Stimulated activated naive CD8-positive, alpha-beta T cell treated with anti-CD3 and anti-CD28 coated beads, Interleukin-15, Interleukin-2, amounts not matched to agents 100 ng/mL and 50 ng/mL, for 24 hours (primary cell): ENCODE measurements around the gene DRC3.
"Not testable (repeated sequence)": the region's sequence is repeated elsewhere in the genome, so short reads cannot be mapped to it uniquely, and the experiment has no call there.

Experiments
- H3K27ac Mint-ChIP-seq: one replicate; pipeline ENCODE4 v1.8.0; 2021; ENCODE audit warnings: mild to moderate bottlenecking, mixed read lengths
- H3K27me3 Mint-ChIP-seq: one replicate; pipeline ENCODE4 v1.8.0; 2021; ENCODE audit warnings: mixed read lengths
- H3K36me3 Mint-ChIP-seq: one replicate; pipeline ENCODE4 v1.8.0; 2021; ENCODE audit warnings: low read depth, mixed read lengths
- H3K4me1 Mint-ChIP-seq: one replicate; pipeline ENCODE4 v1.8.0; 2021; ENCODE audit warnings: low read depth, mixed read lengths
- H3K4me3 Mint-ChIP-seq: one replicate; pipeline ENCODE4 v1.8.0; 2021; ENCODE audit warnings: mild to moderate bottlenecking, mixed read lengths
- H3K9me3 Mint-ChIP-seq: one replicate; pipeline ENCODE4 v1.8.0; 2021; ENCODE audit warnings: mixed read lengths

Gene DRC3

DNA sequence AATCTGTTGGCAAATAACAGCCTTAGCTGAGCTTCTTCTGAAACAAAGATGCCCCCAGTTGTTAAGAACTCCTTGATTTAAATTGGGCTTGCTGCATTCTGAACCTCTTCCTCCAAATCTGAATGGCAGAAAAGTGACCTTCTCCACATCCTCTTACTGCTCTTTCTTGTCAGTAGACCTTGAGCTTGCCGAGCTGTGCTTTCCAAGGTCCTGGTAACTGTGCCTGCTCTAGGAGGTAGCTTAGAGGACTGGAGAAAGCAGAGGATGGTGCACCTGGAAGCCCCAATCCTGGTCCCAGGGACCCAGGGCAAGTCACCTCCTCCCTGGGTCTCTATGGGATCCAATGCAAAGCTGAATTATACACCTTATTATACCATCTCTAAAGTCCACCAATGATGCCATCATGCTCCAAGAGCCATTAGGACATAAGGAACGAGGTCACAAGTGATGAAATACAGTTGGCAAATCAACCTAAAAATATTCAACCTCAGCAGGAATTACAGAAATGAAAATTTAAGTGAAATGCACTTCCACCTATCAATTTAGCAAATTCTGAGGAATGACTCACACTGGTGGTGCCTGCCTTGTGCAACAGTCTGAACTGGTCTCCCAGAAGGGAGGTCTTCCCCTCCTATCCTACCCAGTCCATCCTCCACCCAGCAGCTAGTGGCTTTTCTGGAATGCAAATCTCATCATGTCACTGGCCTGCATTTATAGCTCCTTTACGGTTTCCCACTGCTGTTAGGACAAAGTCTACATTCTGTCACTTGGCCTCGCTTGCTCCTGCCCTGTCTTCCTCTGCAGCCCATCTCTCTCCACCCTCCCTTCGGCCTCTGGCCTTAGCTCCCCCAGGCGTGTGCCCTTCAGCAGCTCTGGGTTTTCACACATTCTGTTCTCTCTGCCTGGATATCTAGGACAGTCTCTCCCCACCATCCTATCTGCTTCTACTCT, 37.1 kb upstream of the DRC3 start:
- Mint-ChIP-seq H3K36me3 (no peaks in the 10 kb centered on the region), H3K4me3 (no peak overlapping the region), H3K27ac (no peak overlapping the region), H3K27me3 (no peaks in the 10 kb centered on the region), H3K4me1 (peaks cover 31% of the 10 kb centered on the region), H3K9me3 (no peaks in the 10 kb centered on the region)

DNA sequence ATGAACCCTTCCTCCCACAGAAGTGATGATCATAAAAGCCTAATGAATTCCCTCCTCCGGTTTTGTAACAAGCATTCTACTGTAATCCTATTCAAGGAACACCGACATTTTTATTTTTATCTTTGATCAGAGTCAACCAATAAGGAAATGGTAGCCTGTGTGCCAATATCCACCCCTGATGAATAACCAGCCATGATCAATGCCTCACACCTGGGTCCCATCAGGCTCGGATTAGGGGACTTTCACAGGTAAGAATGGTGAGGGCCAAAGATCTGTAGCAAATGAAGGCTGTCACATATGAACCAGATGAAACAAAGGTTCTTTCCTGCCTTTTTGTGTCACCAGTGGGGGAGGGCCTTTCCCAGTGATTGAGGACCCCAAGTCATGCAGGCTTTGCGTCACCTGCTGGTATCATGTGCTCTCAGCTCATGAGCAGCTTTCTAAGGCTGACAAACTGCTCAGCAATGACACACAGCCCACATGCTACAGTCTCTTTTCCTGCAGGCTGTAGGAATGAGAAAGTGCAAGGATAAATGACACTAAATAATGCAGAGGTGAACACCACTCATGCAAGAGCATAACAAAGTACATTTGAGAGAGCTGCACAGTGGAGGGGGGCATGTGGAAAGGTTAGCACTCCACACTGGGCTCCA, 35.3 kb upstream of the DRC3 start:
- Mint-ChIP-seq H3K9me3 (no peaks in the 10 kb centered on the region), H3K36me3 (no peaks in the 10 kb centered on the region), H3K27ac (no peak overlapping the region), H3K4me3 (no peak overlapping the region), H3K4me1 (peaks cover 31% of the 10 kb centered on the region), H3K27me3 (no peaks in the 10 kb centered on the region)

DNA sequence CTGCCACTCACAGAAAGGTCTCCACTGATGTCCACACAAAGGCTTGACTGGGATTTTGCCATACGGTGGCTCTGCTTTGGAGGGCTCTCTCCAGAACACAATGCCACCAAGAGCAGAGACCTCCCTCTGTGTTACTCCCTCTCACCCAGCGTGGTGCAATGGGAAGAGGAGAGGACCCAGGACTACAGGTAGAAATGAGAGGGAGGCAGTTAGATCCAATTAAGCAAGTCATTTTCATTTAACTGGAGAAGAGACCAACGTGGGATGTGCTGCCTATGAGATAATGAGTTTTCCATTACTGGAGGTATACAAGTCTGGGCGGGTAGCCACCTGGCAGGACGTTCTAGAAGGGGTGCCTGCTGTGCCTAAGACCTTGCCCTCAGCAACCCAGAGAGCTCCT, 34.7 kb upstream of the DRC3 start:
- H3K27me3 Mint-ChIP-seq = no peaks in the 10 kb centered on the region
- no peaks in the 10 kb centered on the region for H3K36me3 Mint-ChIP-seq
- H3K27ac Mint-ChIP-seq = no peak overlapping the region
- no peaks in the 10 kb centered on the region for H3K9me3 Mint-ChIP-seq
- H3K4me3 Mint-ChIP-seq = no peak overlapping the region
- H3K4me1 Mint-ChIP-seq = peaks cover 31% of the 10 kb centered on the region

DNA sequence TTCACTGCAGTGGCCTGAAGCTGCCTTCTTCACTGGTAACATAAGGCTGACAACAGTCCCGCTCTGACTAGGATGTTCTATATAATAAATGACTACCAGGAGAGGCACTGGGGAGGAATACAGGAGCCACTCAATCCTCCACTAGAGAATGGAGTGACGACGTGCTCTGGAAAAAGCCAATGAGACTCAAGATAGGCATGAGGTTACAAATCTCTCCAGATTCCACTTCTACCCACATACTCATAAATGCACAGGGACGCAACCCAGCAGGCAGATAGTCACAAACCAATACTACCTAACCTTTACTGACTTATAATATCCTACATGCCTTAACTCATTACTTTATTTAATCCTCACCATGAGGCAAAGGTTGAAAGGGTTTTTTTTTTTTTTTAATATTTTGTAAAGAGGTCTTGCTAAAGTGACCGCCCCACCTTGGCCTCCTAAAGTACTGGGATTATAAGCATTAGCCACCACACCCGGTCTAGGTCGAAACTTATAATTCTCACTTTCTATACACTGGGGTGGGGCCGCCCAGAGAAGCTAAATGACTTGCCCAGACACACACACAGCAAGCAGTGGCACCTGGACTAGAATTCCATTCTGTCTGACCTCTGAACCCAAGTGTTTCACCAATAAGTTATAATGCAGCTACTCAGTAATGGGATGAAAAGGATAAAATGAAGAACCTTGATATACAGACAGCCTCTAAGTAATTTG, 34.1 kb upstream of the DRC3 start:
- H3K9me3 Mint-ChIP-seq = no peaks in the 10 kb centered on the region
- no peaks in the 10 kb centered on the region for H3K27me3 Mint-ChIP-seq
- no peak overlapping the region for H3K27ac Mint-ChIP-seq
- no peak overlapping the region for H3K4me3 Mint-ChIP-seq
- peaks cover 34% of the 10 kb centered on the region for H3K4me1 Mint-ChIP-seq
- no peaks in the 10 kb centered on the region for H3K36me3 Mint-ChIP-seq

DNA sequence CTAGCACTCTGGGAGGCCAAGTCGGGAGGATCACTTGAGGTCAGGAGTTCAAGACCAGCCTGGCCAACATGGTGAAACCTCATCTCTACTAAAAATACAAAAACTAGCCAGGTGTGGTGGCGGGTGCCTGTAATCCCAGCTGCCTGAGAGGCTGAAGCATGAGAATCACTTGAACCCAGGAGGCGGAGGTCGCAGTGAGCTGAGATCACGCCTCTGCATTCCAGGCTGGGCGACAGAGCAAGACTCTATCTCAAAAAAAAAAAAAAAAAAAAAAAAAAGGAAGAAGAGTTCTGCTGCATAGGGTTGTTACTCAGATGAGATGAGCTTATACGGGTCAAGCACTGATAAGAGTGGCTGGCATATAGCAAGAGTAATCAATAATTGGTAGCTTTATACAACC, 32.7 kb upstream of the DRC3 start:
- H3K4me1 Mint-ChIP-seq = peaks cover 26% of the 10 kb centered on the region
- not testable (repeated sequence) for H3K27me3 Mint-ChIP-seq, H3K4me3 Mint-ChIP-seq, H3K27ac Mint-ChIP-seq, H3K9me3 Mint-ChIP-seq, H3K36me3 Mint-ChIP-seq

DNA sequence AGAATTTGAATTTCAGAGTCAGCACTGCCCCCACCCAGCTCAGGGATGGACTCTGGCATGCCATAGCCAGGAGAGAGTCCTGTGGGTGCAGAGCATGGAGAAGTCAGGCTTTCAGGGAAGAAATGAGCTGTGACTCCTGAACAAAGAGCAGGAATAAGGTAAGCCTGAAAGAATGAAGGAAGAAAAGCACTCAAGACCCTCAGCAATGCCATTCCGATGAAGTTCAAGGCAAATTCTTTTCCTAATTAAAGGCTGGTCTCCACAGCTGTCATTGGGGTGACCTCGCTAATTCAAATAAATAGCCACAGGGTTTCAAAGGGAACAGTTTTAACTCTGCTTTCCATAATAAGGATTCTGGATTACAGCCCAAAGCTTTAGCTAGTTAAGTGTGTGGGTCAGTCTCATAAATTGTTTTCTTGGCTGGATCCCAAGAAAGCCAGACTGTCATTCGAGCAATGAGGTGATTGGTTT, 32.2 kb upstream of the DRC3 start:
- no peaks in the 10 kb centered on the region for H3K9me3 Mint-ChIP-seq
- H3K27ac Mint-ChIP-seq = no peak overlapping the region
- H3K36me3 Mint-ChIP-seq = no peaks in the 10 kb centered on the region
- H3K27me3 Mint-ChIP-seq = no peaks in the 10 kb centered on the region
- no peak overlapping the region for H3K4me3 Mint-ChIP-seq
- H3K4me1 Mint-ChIP-seq = peaks cover 21% of the 10 kb centered on the region

DNA sequence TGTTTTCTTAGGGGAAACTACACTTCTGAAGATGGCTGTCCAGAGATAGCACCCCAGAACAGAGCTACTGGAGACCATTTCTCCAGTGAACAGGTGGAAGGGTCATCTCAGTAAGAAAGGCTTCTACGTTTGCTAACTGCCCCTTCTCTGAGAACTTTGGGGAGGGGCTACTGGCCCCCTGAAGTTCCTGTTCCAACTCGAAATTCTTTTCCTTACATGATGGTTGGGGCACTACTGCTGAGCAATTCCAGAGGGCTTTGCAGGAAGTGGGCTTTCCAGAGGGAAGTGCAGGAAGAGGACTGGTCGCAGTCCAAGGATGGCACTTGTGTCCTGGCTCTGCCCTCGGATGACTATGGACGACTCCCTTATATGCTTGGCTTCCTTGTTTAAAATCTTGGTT, 31.6 kb upstream of the DRC3 start:
- Mint-ChIP-seq H3K4me3 (no peak overlapping the region), H3K36me3 (no peaks in the 10 kb centered on the region), H3K27ac (no peak overlapping the region), H3K27me3 (no peaks in the 10 kb centered on the region), H3K4me1 (peaks cover 15% of the 10 kb centered on the region), H3K9me3 (no peaks in the 10 kb centered on the region)

DNA sequence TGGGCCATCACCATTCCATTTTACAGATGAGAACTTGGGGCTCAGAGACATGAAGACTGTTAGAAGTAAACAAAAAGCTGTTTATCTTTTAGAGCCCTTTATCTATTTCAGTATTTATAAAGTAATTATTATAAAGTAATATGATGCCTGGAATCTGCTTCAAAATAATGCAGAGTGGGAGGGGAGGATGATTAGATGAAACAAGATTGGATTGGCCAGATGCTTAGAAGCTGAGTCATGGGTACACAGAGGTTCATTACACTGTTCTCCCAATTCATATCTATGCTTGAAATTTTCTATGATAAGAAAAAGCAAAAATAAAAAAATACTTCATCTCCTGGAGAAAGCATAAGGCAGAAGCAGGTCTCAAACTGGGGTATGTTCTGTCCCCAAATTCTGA, 29.8 kb upstream of the DRC3 start:
- no peaks in the 10 kb centered on the region for H3K27me3 Mint-ChIP-seq
- no peaks in the 10 kb centered on the region for H3K36me3 Mint-ChIP-seq
- H3K27ac Mint-ChIP-seq = no peak overlapping the region
- no peak overlapping the region for H3K4me3 Mint-ChIP-seq
- H3K4me1 Mint-ChIP-seq = peaks cover 13% of the 10 kb centered on the region
- H3K9me3 Mint-ChIP-seq = no peaks in the 10 kb centered on the region

DNA sequence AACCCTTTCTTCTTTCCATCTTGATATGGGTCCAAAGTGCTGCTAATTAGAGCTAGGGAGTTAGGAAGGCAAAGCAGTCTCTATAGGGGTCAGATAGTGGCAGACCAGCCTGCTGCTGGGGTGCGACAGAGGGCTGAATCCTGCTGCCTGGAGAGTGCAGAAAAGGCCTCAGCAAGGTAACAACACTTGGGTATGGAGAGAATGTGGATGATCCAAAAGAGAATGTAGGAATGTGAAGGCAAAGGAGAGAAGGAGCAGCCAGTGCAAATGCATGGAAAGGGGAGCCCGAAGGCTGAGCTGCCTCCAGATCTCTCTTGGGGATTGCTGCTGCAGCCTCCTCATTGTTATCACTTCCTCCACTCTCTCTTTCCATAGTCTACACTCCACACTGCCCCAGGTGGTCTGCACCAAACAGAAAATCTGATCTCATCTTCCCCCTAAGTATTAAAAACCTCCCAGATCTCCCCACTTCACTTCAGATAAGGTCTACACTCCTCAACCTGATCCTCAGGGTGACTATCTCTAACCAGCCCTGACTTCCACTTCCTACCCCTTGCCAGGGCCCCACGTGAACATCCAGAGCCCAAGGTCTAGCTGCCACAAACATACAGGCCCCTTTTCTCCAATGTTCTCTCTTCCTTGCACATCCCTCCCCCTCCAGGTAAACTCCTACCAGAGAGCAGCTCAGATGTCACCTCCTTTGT, 29.2 kb upstream of the DRC3 start:
- no peaks in the 10 kb centered on the region for H3K9me3 Mint-ChIP-seq
- peaks cover 18% of the 10 kb centered on the region for H3K4me1 Mint-ChIP-seq
- no peaks in the 10 kb centered on the region for H3K27me3 Mint-ChIP-seq
- H3K36me3 Mint-ChIP-seq = no peaks in the 10 kb centered on the region
- peak overlapping the region; percentile 26 for H3K27ac Mint-ChIP-seq
- no peak overlapping the region for H3K4me3 Mint-ChIP-seq

DNA sequence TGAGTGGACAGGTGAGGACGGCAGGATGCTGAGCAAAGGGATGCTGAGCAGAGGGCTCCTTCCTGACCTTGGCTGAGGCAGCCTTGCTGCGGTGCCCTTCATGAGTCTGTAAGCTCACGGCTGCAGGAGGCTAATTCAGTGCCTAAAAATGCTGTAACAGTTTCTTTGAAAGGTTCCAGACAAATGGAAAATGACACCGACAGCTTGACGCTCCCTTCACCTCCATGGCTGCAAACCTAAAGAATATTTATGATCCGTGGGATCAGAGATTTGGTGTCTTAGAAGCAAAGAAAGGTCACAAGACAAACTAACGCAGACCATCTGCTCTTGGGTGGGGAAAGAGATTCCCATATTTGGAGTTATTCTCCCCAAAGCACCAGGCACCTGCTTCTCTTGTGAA, 28.4 kb upstream of the DRC3 start:
- Mint-ChIP-seq H3K4me3 (no peak overlapping the region), H3K27me3 (no peaks in the 10 kb centered on the region), H3K4me1 (peaks cover 24% of the 10 kb centered on the region), H3K27ac (no peak overlapping the region), H3K36me3 (no peaks in the 10 kb centered on the region), H3K9me3 (no peaks in the 10 kb centered on the region)

DNA sequence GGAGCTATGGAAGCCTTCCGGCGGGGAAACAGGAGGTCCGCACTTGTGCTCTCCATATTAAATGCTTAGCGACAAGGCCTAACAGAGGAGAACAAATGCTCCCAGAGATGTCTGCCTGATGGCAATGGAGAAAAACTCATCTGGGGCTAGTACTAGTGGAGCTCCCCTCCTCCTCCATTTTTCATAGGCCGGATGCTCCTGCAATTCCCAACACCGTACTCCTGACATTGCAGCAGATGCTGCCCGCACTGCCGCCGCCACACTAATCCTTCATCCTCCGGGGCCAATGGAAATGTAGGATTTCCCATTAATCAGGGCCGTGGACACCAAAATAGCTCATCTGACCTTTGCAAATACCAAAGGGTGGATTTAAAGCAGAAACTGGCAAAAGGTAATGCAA, 27.9 kb upstream of the DRC3 start:
- Mint-ChIP-seq H3K9me3 (no peaks in the 10 kb centered on the region), H3K27ac (no peak overlapping the region), H3K4me1 (peaks cover 27% of the 10 kb centered on the region), H3K36me3 (no peaks in the 10 kb centered on the region), H3K4me3 (no peak overlapping the region), H3K27me3 (no peaks in the 10 kb centered on the region)

DNA sequence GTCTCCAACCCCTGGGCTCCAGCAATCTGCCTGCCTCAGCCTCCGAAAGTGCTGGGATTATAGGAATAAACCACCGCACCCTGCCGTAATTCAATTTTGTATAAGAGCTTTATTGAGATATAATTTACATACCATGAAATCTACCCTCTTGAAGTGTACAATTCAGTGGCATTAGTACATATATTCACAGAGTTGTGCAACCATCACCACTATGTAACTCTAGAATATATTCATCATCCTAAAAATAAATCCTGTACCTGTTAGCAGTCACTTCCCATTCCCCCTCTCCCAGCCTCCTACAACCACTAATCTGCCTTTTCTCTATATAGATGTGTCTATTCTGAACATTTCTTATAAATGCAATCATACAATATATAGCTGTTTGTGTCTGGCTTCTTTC, 26.6 kb upstream of the DRC3 start:
- Mint-ChIP-seq H3K4me1 (peaks cover 27% of the 10 kb centered on the region), H3K4me3 (no peak overlapping the region), H3K27me3 (no peaks in the 10 kb centered on the region), H3K27ac (peak overlapping the region; percentile 26), H3K9me3 (no peaks in the 10 kb centered on the region), H3K36me3 (no peaks in the 10 kb centered on the region)

DNA sequence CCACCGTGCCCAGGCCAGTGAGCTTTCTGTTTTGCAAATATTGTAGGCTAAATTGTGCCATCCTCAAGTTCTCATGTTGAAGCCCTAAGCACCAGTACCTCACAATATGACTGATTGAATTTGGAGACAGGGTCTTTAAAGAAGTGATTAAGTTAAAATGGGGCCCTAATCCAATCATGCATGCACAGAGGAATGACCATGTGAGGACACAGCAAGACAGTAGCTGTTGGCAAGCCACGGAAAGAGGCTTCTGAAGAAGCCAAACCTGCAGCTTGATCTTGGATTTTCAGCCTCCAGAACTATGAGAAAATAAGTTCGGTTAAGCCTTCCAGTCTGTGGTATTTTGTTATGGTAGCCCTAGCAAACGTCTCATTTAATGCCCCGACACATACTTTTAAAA, 25.4 kb upstream of the DRC3 start:
- Mint-ChIP-seq H3K4me1 (peaks cover 31% of the 10 kb centered on the region), H3K36me3 (no peaks in the 10 kb centered on the region)

DNA sequence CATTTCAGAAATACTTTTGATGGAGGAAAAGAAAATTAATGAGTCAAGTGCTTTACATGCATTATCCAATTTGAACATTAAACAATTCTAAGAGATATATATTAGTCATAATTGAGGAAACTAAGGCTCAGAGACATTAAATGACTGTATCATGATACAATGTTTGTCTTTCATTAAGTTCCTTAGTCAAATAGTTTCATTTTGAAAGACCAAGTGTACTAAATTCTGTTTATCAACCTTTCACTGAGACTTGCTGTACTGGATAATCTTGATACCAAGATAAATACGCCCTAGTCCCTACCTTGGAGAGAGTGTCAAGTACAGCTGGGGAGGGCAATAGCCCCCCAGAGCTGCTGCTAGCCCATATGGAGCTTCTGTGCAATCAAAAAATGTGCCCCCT, 24.7 kb upstream of the DRC3 start:
- Mint-ChIP-seq H3K36me3 (no peaks in the 10 kb centered on the region), H3K4me1 (peaks cover 31% of the 10 kb centered on the region), H3K9me3 (no peaks in the 10 kb centered on the region), H3K27me3 (no peaks in the 10 kb centered on the region), H3K27ac (no peak overlapping the region), H3K4me3 (no peak overlapping the region)

More for the DNA sequence above, 25.4 kb upstream of the DRC3 start:
- Mint-ChIP-seq H3K27me3 (no peaks in the 10 kb centered on the region), H3K27ac (no peak overlapping the region), H3K4me3 (no peak overlapping the region), H3K9me3 (no peaks in the 10 kb centered on the region)
